NCI-H524 (cell line): Measurements from ENCODE around the gene MAPKBP1.
"Not testable (repeated sequence)": the region's sequence is repeated elsewhere in the genome, so short reads cannot be mapped to it uniquely, and the experiment has no call there.

Experiments
- DNase-seq, 2 experiments: peaks; one replicate each; lab custom pipeline; 2025; lab: John Stamatoyannopoulos, UW

The MAPKBP1 gene

GRCh38 chr15:41827880-41828806 lies 53.9 kb downstream of the MAPKBP1 start, which contains the start of gene JMJD7:
TSS of gene JMJD7 (plus strand) at chr15:41828092. CDS start at chr15:41828125, 33 bp downstream.
- DNase-seq: peak; percentile 80 to 85

GRCh38 chr15:41828807-41829141 lies 54.5 kb downstream of the MAPKBP1 start:
- DNase-seq: no peak

- no peak for DNase-seq
Observed at GRCh38 chr15:41829959-41830646, 55.8 kb downstream of the MAPKBP1 start.

- not testable (repeated sequence) for DNase-seq
Observed at GRCh38 chr15:41831291-41831690, 57.0 kb downstream of the MAPKBP1 start.

- DNase-seq: no peak
Observed at GRCh38 chr15:41832208-41832607, 57.9 kb downstream of the MAPKBP1 start.

- no peak for DNase-seq
Observed at GRCh38 chr15:41832875-41833274, 58.6 kb downstream of the MAPKBP1 start.

GRCh38 chr15:41834096-41834495 lies 59.8 kb downstream of the MAPKBP1 start:
- DNase-seq: no peak

GRCh38 chr15:41836073-41836472 lies 61.8 kb downstream of the MAPKBP1 start:
- DNase-seq: no peak

- no peak for DNase-seq
Observed at GRCh38 chr15:41836713-41837454, 62.6 kb downstream of the MAPKBP1 start.

GRCh38 chr15:41838400-41838897 lies 64.2 kb downstream of the MAPKBP1 start, which contains the start of gene PLA2G4B:
TSS of gene PLA2G4B (plus strand) at chr15:41838847. CDS start at chr15:41838914, 67 bp downstream.
- peak in 1 of 2 experiments; percentile 38 for DNase-seq

GRCh38 chr15:41839781-41840491 lies 65.7 kb downstream of the MAPKBP1 start:
- DNase-seq: peak in 1 of 2 experiments; percentile 44

- no peak for DNase-seq
Observed at GRCh38 chr15:41840673-41841072, 66.4 kb downstream of the MAPKBP1 start.

GRCh38 chr15:41841131-41841530 lies 66.8 kb downstream of the MAPKBP1 start:
- DNase-seq: no peak

GRCh38 chr15:41842229-41842628 lies 67.9 kb downstream of the MAPKBP1 start:
- DNase-seq: no peak

- no peak for DNase-seq
Observed at GRCh38 chr15:41843571-41843970, 69.3 kb downstream of the MAPKBP1 start.

- no peak for DNase-seq
Observed at GRCh38 chr15:41844814-41845213, 70.5 kb downstream of the MAPKBP1 start.

GRCh38 chr15:41847206-41847605 lies 72.9 kb downstream of the MAPKBP1 start:
- no peak for DNase-seq

GRCh38 chr15:41847981-41848380 lies 73.7 kb downstream of the MAPKBP1 start:
- peak; percentile 25 to 77 for DNase-seq

- no peak for DNase-seq
Observed at GRCh38 chr15:41848631-41849030, 74.3 kb downstream of the MAPKBP1 start.

GRCh38 chr15:41849204-41849603 lies 74.9 kb downstream of the MAPKBP1 start:
- no peak for DNase-seq

- no peak for DNase-seq
Observed at GRCh38 chr15:41849861-41850260, 75.6 kb downstream of the MAPKBP1 start.
